Caco-2 (cell line): ENCODE measurements around the gene MBNL2. TPM values are rescaled to one million over a fixed set of nuclear protein-coding genes. Genes with fewer than 3 reads are reported as not detected.

Source experiments
- BruUV-seq: library from RNA; stranded (reverse); fragments of 400-500 nt; replicated peaks from 2 replicates; lab custom pipeline; 2021; lab: Mats Ljungman, UMichigan
- CTCF ChIA-PET: fragments of 300-600 bp; sonication (Branson Sonifier 250); formaldehyde crosslinking; loops from one replicate; lab custom pipeline; 2022; ENCODE audit warnings: antibody characterized with exemption; lab: Charles Lee
- POLR2A ChIA-PET: fragments of 300-600 bp; sonication (Branson Sonifier 250); formaldehyde crosslinking; loops from one replicate; lab custom pipeline; 2022; ENCODE audit warnings: antibody characterized with exemption; lab: Charles Lee
- DNase-seq, 2 experiments: peaks; one replicate each; pipeline versions ENCODE4 v3.0.0 to v3.0.0-alpha.2; 2020 to 2022
- H3K27me3 ChIP-seq: replicated peaks from 2 replicates; pipeline ENCODE4 v1.6.0; 2011; ENCODE audit warnings: low read length; ENCODE audit not compliant: control insufficient read depth, insufficient read depth
- H3K36me3 ChIP-seq: 2 replicates; pipeline ENCODE4 v1.5.1; 2011; ENCODE audit warnings: low read length; ENCODE audit not compliant: control insufficient read depth, insufficient read depth
- H3K4me1 ChIP-seq: fragments of 250-450 bp; sonication (Bioruptor Pico); 2 replicates; pipeline ENCODE4 v1.5.1; 2020; ENCODE audit warnings: mild to moderate bottlenecking
- H3K4me3 ChIP-seq: 2 replicates; pipeline ENCODE4 v1.5.1; 2011; ENCODE audit warnings: low read depth, mild to moderate bottlenecking, control low read depth, low read length
- H3K9me3 ChIP-seq: fragments of 250-450 bp; sonication (Bioruptor Pico); 2 replicates; pipeline ENCODE4 v1.5.1; 2020; ENCODE audit warnings: mild to moderate bottlenecking, moderate library complexity
- H3K27ac Mint-ChIP-seq: one replicate; pipeline ENCODE4 v1.8.0; 2022; ENCODE audit warnings: mixed read lengths; ENCODE audit not compliant: unreplicated experiment
- H3K27me3 Mint-ChIP-seq: one replicate; pipeline ENCODE4 v1.8.0; 2022; ENCODE audit warnings: mixed read lengths; ENCODE audit not compliant: insufficient read depth, unreplicated experiment
- H3K36me3 Mint-ChIP-seq: one replicate; pipeline ENCODE4 v1.8.0; 2022; ENCODE audit warnings: mild to moderate bottlenecking, mixed read lengths; ENCODE audit not compliant: insufficient read depth, unreplicated experiment
- H3K4me1 Mint-ChIP-seq: one replicate; pipeline ENCODE4 v1.8.0; 2022; ENCODE audit warnings: low read depth, mixed read lengths; ENCODE audit not compliant: unreplicated experiment
- H3K4me3 Mint-ChIP-seq: one replicate; pipeline ENCODE4 v1.8.0; 2022; ENCODE audit warnings: mild to moderate bottlenecking, moderate library complexity, mixed read lengths; ENCODE audit not compliant: unreplicated experiment
- H3K9me3 Mint-ChIP-seq: one replicate; pipeline ENCODE4 v1.8.0; 2022; ENCODE audit warnings: mixed read lengths; ENCODE audit not compliant: unreplicated experiment
- intact Hi-C: fragments of 100-400 bp; cut with micrococcal nuclease; formaldehyde crosslinking; loops from one replicate; pipeline ENCODE4 v1.10.0; 2022; ENCODE audit not compliant: unreplicated experiment
- total RNA-seq: library from RNA; stranded (reverse); gene quantifications from 2 replicates; pipeline ENCODE4 v1.2.3, GENCODE V29; 2022
- TF ChIP-seq, protein P1 (sequence below), 2 experiments: fragments of 200-600 bp in 1 of 2; IDR thresholded peaks; 1 replicate in 1 of 2; 2 replicates in 1 of 2; pipeline versions ENCODE4 v1.5.1 to v1.8.0; 2011 to 2022; ENCODE audit warnings: antibody characterized with exemption in 1 of 2, control low read depth in 1 of 2, inconsistent platforms in 1 of 2, low read depth in 1 of 2, low read length in 1 of 2, mild to moderate bottlenecking in 1 of 2, moderate library complexity in 1 of 2; ENCODE audit not compliant: insufficient read depth in 1 of 2, severe bottlenecking in 1 of 2, unreplicated experiment in 1 of 2

MBNL2 gene
- total RNA-seq, 1 experiment from 2014 or later, result 41.6 TPM

DNA sequence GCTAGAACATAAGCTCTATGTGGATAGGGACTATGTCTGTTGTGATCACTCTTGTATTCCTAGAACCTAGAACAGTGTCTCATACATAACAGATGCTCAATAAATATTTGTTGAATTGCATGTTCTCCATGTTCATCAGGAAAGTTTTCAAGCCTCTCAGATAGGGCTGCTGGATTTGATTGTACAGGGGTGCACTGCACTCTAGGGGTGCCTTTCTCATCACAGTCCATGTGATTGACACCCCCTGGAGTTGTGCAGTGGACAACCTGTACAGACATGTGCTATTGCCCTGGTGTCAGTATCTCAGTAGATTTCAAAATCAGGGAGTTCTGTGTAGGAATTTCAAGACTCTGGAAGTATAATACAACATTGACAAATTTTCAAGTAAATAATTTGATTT is 58.9 kb downstream of the MBNL2 start:
- ChIA-PET POLR2A (no interaction called here), CTCF (no interaction called here)
- intact Hi-C loops, result no loop called here
- TF ChIP-seq, protein P1, sequence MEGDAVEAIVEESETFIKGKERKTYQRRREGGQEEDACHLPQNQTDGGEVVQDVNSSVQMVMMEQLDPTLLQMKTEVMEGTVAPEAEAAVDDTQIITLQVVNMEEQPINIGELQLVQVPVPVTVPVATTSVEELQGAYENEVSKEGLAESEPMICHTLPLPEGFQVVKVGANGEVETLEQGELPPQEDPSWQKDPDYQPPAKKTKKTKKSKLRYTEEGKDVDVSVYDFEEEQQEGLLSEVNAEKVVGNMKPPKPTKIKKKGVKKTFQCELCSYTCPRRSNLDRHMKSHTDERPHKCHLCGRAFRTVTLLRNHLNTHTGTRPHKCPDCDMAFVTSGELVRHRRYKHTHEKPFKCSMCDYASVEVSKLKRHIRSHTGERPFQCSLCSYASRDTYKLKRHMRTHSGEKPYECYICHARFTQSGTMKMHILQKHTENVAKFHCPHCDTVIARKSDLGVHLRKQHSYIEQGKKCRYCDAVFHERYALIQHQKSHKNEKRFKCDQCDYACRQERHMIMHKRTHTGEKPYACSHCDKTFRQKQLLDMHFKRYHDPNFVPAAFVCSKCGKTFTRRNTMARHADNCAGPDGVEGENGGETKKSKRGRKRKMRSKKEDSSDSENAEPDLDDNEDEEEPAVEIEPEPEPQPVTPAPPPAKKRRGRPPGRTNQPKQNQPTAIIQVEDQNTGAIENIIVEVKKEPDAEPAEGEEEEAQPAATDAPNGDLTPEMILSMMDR (IDR thresholded peaks at IDR 0.05; ENCODE audit: insufficient read depth in 1 of 2, low read depth in 1 of 2, low read length in 1 of 2, severe bottlenecking in 1 of 2, unreplicated experiment in 1 of 2), result no peak
- Histone ChIP-seq H3K27me3 (no peaks in the 10 kb centered on the region), H3K36me3 (peaks cover 2% of the 10 kb centered on the region), H3K9me3 (no peaks in the 10 kb centered on the region), H3K4me3 (no peak overlapping the region), H3K4me1 (peaks cover 32% of the 10 kb centered on the region)
- BruUV-seq, result no TSS peak
- no peak overlapping the region for H3K4me3 Mint-ChIP-seq
- DNase-seq, result no peak
- peaks cover 29% of the 10 kb centered on the region for H3K4me1 Mint-ChIP-seq
- no peaks in the 10 kb centered on the region for H3K27me3 Mint-ChIP-seq
- peak overlapping the region; percentile 15 for H3K27ac Mint-ChIP-seq
- no peaks in the 10 kb centered on the region for H3K9me3 Mint-ChIP-seq
- peaks cover 30% of the 10 kb centered on the region for H3K36me3 Mint-ChIP-seq

DNA sequence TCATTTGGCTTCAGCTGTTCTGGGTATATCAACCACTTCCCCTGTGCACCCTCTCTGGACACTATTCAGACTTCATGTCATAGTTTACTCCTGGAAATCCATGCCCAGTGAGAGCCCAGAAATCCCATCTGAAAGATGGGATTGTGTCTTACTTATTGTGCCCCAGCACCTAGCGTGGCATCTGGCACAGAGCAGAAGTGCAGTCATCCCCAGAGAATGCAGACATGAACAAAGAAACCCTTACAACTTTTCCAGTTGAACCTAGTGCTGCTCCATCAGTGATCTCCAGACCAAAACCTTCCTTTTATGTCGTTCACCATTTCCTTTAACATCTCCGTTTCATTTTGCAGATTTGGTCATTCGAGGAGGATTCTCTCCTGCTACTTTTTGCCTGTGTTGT is 60.6 kb downstream of the MBNL2 start:
- BruUV-seq, result no TSS peak
- CTCF ChIA-PET, result no interaction called here
- POLR2A ChIA-PET, result no interaction called here

GRCh38 chr13:97283888-97284287 is 61.8 kb downstream of the MBNL2 start:
- DNase-seq, result no peak
- ChIA-PET CTCF (no interaction called here), POLR2A (no interaction called here)
- Histone ChIP-seq H3K27me3 (no peaks in the 10 kb centered on the region), H3K9me3 (no peaks in the 10 kb centered on the region), H3K4me1 (peaks cover 21% of the 10 kb centered on the region), H3K36me3 (no peaks in the 10 kb centered on the region; the same call in 1 of the 2 replicates), H3K4me3 (no peak overlapping the region)
- intact Hi-C loops, result no loop called here
- H3K36me3 Mint-ChIP-seq, result peaks cover 23% of the 10 kb centered on the region
- no peaks in the 10 kb centered on the region for H3K27me3 Mint-ChIP-seq
- H3K4me3 Mint-ChIP-seq, result no peak overlapping the region
- no TSS peak for BruUV-seq
- H3K4me1 Mint-ChIP-seq, result peaks cover 27% of the 10 kb centered on the region
- H3K27ac Mint-ChIP-seq, result no peak overlapping the region
- TF ChIP-seq, protein P1 (IDR thresholded peaks at IDR 0.05; ENCODE audit: insufficient read depth in 1 of 2, low read depth in 1 of 2, low read length in 1 of 2, severe bottlenecking in 1 of 2, unreplicated experiment in 1 of 2), result no peak
- H3K9me3 Mint-ChIP-seq, result no peaks in the 10 kb centered on the region

More for the DNA sequence above, 60.6 kb downstream of the MBNL2 start:
- Mint-ChIP-seq H3K27me3 (no peaks in the 10 kb centered on the region), H3K4me1 (peaks cover 27% of the 10 kb centered on the region), H3K36me3 (peaks cover 23% of the 10 kb centered on the region), H3K4me3 (no peak overlapping the region), H3K27ac (peak overlapping the region; percentile 16), H3K9me3 (no peaks in the 10 kb centered on the region)
- H3K36me3 ChIP-seq, result no peaks in the 10 kb centered on the region; the same call in 1 of the 2 replicates
- H3K4me1 ChIP-seq, result peaks cover 28% of the 10 kb centered on the region
- intact Hi-C loops, result no loop called here
- no peaks in the 10 kb centered on the region for H3K9me3 ChIP-seq
- DNase-seq, result no peak
- TF ChIP-seq, protein P1 (IDR thresholded peaks at IDR 0.05; ENCODE audit: insufficient read depth in 1 of 2, low read depth in 1 of 2, low read length in 1 of 2, severe bottlenecking in 1 of 2, unreplicated experiment in 1 of 2), result no peak
- no peaks in the 10 kb centered on the region for H3K27me3 ChIP-seq
- no peak overlapping the region for H3K4me3 ChIP-seq
